Endothelial cell (in vitro differentiated cells): ENCODE results near the gene JAML. TPM values are rescaled to one million over a fixed set of nuclear protein-coding genes. Genes with fewer than 3 reads are reported as not detected.

Source experiments
- DNase-seq: peaks from one replicate; pipeline ENCODE4 v3.0.0; 2021; ENCODE audit warnings: low spot score
- H3K27ac Mint-ChIP-seq: one replicate; pipeline ENCODE4 v1.8.0; 2021; ENCODE audit warnings: mixed read lengths, inconsistent platforms; ENCODE audit not compliant: unreplicated experiment
- H3K27me3 Mint-ChIP-seq: one replicate; pipeline ENCODE4 v1.8.0; 2021; ENCODE audit warnings: mild to moderate bottlenecking, moderate library complexity, mixed read lengths, inconsistent platforms; ENCODE audit not compliant: unreplicated experiment
- H3K36me3 Mint-ChIP-seq: one replicate; pipeline ENCODE4 v1.8.0; 2021; ENCODE audit warnings: mild to moderate bottlenecking, low read depth, mixed read lengths, inconsistent platforms; ENCODE audit not compliant: unreplicated experiment
- H3K4me1 Mint-ChIP-seq: one replicate; pipeline ENCODE4 v1.8.0; 2021; ENCODE audit warnings: mild to moderate bottlenecking, mixed read lengths, inconsistent platforms; ENCODE audit not compliant: unreplicated experiment
- H3K4me3 Mint-ChIP-seq: one replicate; pipeline ENCODE4 v1.8.0; 2021; ENCODE audit warnings: mild to moderate bottlenecking, mixed read lengths, inconsistent platforms; ENCODE audit not compliant: unreplicated experiment
- H3K9me3 Mint-ChIP-seq: one replicate; pipeline ENCODE4 v1.8.0; 2021; ENCODE audit warnings: mixed read lengths, inconsistent platforms; ENCODE audit not compliant: unreplicated experiment
- total RNA-seq: library from RNA; stranded (reverse); fragmentation: NEBNext Ultra II Directional; extraction: Animal tissue kit (Norgen Biotek cat#: 25700); gene quantifications from one replicate; pipeline ENCODE4 v1.2.1, GENCODE V29; 2021; ENCODE audit not compliant: unreplicated experiment
- TF ChIP-seq, protein P1 (sequence below): fragments of 200-600 bp; sonication (generic); IDR thresholded peaks from one replicate; pipeline ENCODE4 v1.5.0; 2021; ENCODE audit warnings: antibody characterized with exemption; ENCODE audit not compliant: unreplicated experiment

The JAML gene
- total RNA-seq, 1 donor from 2014 or later = 0.31 TPM

- DNase-seq = no peak
- peaks cover 24% of the 10 kb centered on the region for H3K4me1 Mint-ChIP-seq
- TF ChIP-seq, protein P1, sequence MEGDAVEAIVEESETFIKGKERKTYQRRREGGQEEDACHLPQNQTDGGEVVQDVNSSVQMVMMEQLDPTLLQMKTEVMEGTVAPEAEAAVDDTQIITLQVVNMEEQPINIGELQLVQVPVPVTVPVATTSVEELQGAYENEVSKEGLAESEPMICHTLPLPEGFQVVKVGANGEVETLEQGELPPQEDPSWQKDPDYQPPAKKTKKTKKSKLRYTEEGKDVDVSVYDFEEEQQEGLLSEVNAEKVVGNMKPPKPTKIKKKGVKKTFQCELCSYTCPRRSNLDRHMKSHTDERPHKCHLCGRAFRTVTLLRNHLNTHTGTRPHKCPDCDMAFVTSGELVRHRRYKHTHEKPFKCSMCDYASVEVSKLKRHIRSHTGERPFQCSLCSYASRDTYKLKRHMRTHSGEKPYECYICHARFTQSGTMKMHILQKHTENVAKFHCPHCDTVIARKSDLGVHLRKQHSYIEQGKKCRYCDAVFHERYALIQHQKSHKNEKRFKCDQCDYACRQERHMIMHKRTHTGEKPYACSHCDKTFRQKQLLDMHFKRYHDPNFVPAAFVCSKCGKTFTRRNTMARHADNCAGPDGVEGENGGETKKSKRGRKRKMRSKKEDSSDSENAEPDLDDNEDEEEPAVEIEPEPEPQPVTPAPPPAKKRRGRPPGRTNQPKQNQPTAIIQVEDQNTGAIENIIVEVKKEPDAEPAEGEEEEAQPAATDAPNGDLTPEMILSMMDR = no peak
- H3K4me3 Mint-ChIP-seq = no peak overlapping the region
- H3K27ac Mint-ChIP-seq = no peak overlapping the region
- no peaks in the 10 kb centered on the region for H3K9me3 Mint-ChIP-seq
- H3K27me3 Mint-ChIP-seq = peaks cover 12% of the 10 kb centered on the region
- H3K36me3 Mint-ChIP-seq = no peaks in the 10 kb centered on the region
These were observed 68.9 kb downstream of the JAML start for GRCh38 chr11:118155776-118156530.

DNA sequence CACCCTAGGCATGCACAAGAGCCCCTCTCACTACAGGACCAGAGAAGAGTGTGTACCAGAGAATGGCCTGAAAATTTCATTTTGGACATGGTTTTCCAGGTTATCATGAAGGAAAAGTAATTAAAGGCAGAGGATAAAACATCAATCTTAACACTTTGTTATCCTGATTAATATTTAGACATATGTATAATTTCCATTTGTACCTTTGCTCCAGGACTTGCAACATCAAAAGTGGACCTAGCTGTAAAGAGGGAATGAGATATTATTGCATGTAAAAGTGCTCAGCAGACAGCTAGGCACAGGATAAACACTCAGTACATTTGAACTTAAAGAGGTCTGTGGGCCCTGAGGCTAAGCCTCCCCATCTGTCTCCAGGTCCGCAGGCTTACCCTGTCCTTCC lies 70.2 kb downstream of the JAML start:
- no peak for DNase-seq
- Mint-ChIP-seq H3K9me3 (no peaks in the 10 kb centered on the region), H3K27me3 (peaks cover 12% of the 10 kb centered on the region), H3K27ac (no peak overlapping the region), H3K4me1 (peaks cover 24% of the 10 kb centered on the region), H3K4me3 (no peak overlapping the region), H3K36me3 (no peaks in the 10 kb centered on the region)
- TF ChIP-seq, protein P1 = no peak

DNA sequence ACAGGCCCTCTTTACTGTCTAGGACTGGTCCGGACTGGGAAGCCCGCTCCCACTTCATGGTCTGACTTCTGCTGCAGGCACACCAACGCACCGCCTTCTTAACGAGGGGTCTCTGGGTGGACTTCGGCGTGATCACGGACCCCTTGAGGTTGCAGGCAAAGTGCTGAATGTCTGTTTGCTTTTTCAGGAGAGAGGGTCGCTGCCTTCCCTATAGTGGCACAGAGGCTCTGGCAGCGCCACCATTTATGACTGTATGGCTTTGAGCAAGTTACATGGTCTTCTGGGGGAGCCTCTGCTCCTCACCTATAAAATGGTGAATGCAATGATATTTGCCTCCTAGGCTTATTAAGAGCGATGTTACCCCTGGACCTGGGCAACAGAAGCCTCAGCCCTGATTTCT lies 70.8 kb downstream of the JAML start:
- Mint-ChIP-seq H3K36me3 (no peaks in the 10 kb centered on the region), H3K9me3 (no peaks in the 10 kb centered on the region), H3K27me3 (peaks cover 12% of the 10 kb centered on the region), H3K4me1 (peaks cover 24% of the 10 kb centered on the region), H3K4me3 (peak overlapping the region; percentile 50), H3K27ac (no peak overlapping the region)
- DNase-seq = no peak
- TF ChIP-seq, protein P1 = no peak

GRCh38 chr11:118153516-118153915 lies 71.3 kb downstream of the JAML start:
- no peak for DNase-seq
- no peaks in the 10 kb centered on the region for H3K36me3 Mint-ChIP-seq
- peaks cover 20% of the 10 kb centered on the region for H3K4me1 Mint-ChIP-seq
- no peaks in the 10 kb centered on the region for H3K9me3 Mint-ChIP-seq
- H3K4me3 Mint-ChIP-seq = peak overlapping the region; percentile 69
- no peak overlapping the region for H3K27ac Mint-ChIP-seq
- peaks cover 12% of the 10 kb centered on the region for H3K27me3 Mint-ChIP-seq
- TF ChIP-seq, protein P1 = no peak

- Mint-ChIP-seq H3K4me3 (peak within 1 kb of the TSS; percentile 76), H3K4me1 (peaks cover 17% of the 10 kb centered on the region), H3K27ac (no peak within 1 kb of the TSS), H3K9me3 (no peaks in the 10 kb centered on the region), H3K27me3 (peaks cover 12% of the 10 kb centered on the region), H3K36me3 (no peaks in the 10 kb centered on the region)
- TF ChIP-seq, protein P1 = no peak
- DNase-seq = peak; percentile 62
These were observed 72.0 kb downstream of the JAML start, which contains the start of gene SCN4B for GRCh38 chr11:118152552-118153471. Gene SCN4B (minus strand): TSS chr11:118152823. CDS start chr11:118152673, 150 bp downstream.
